KG1 (cell line): ENCODE data around the gene COMMD1.
A peak's percentile ranks its signal among the peaks of the same experiment; 100 is the strongest.
"Not testable (repeated sequence)": the region's sequence is repeated elsewhere in the genome, so short reads cannot be mapped to it uniquely, and the experiment has no call there.

ENCODE experiments used
- DNase-seq: peaks from one replicate; lab custom pipeline; 2025; lab: John Stamatoyannopoulos, UW

The COMMD1 gene

DNA sequence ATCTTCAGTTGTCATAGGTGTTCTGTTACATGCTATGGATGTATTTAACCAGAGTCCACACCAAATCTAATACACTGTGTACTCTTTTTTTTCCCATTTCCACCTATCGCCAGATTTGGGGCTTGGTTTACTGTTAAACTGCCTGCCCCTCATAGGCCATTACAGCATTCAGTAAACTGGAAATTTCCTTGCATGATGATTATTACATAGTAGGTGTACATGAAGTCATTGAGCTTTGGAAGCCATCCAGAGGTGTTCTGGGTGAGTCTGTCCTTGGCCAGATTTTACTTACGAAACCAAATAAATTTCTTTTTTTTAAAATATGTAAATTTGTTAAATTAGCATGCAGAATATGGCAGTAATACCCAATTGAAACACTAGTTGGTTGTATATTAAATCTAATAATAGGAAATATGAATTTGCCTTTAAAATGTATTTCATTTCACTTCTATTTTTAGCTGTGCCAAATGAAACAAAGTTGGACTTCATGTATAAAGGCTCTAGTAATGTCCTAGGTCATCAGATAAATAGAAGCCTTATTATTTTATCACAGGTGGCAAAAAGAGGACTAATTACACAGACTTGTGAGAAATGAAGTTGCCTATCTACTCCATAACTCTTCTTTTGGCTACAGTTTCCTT is 60.7 kb downstream of the COMMD1 start:
- no peak for DNase-seq

DNA sequence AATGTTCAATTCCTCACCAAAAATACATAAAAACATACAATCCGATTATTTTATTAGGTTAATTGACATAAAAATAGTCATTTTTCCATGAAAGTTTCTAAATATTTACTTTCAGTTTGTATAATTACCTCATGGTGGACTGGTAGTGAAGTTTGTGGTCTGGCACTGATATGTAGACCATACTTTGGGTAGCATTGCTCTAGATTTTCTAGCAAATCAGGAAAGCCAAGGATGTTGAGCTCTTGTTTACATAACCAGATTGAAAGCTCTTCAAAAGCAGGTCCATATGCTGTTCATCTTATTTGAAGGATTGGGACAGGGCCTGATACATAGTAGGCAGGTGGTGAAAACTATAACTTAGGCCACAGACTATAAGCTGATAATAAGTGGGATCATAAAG is 61.8 kb downstream of the COMMD1 start:
- DNase-seq, result no peak

DNA sequence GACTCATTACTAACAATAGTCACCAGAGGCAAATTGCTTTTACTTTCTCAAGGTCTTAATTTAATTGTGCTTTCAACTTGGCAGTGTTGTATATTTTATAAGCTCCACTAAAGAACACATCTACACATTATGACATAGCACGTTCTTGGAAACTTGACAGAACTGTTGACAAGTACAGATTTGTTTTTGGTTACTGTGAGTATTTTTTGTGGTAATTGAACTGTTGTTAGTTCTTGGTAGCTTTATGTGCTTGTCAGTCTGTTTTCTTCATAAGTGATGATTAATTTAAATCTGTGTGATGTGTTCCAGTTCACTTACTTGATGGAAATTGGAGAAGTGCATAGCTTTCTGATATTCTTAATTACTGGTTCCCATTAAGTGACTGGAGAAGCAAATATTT is 63.9 kb downstream of the COMMD1 start:
- DNase-seq, result no peak

DNA sequence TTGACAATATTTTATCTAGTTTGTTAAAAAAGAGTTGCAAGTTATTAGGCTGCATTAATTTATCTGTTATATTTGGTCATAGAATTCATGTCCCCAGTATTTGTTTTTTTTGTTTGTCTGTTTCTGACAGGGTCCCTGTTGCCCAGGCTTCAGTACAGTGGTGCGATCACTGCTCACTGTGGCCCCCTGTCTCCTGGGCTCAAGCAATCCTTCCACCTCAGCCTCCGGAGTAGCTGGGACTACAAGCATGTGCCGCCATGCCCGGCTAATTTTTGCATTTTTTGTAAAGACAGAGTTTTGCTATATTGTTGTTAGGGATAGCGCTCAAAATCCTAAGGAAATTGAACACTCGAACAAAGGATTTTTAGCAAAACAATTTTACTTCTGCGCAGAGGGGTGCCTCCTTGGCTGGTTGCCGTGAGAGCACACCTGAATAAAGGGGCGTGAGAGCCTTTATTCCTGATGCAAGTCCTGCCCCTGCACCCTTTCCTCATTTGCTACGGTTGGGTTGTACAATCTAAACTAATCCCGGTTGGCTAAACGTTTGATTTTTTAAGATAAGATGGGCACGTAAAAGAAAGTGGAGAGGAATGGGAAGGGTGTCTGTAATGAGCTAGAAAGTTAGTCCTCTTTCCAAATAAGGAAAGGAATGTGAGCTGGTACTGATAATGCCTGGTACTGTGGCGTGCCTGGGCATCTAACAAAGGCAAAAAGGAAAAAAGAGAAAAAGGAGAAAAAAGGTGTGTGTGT is 65.5 kb downstream of the COMMD1 start:
- no peak for DNase-seq

DNA sequence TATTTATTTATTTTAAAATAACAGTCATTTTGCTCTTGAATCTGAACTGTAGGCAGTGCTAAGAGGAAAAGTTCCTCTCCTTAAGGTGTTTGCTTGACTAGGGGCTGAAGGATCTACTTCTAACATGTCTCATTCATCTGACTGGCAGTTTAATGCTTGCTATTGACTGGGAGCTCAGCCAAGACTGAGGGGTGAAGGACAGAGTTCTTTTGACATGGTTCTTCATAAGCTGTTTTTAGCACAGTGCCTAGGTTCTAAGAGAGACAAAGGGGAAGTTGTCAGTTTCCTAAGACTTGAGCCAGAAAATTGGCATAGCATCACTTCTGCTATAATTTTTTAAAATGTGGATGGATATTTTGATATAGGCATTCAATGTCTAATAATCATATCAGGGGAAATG is 73.0 kb downstream of the COMMD1 start:
- DNase-seq, result peak; percentile 49

DNA sequence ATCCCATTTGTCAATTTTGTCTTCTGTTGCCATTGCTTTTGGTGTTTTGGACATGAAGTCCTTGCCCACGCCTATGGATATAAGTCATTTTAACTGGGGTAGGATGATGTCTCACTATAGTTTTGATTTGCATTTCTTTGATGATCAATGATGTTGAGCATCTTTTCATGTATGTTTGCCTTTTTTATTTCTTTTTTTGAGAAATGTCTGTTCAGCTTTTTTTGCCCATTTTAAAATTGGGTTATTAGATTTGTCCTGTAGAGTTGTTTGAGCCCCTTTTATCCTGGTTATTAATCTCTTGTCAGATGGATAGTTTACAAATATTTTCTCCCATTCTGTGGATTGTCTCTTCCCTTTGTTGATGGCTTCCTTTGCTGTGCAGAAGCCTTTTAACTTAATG is 75.3 kb downstream of the COMMD1 start:
- DNase-seq, result no peak

DNA sequence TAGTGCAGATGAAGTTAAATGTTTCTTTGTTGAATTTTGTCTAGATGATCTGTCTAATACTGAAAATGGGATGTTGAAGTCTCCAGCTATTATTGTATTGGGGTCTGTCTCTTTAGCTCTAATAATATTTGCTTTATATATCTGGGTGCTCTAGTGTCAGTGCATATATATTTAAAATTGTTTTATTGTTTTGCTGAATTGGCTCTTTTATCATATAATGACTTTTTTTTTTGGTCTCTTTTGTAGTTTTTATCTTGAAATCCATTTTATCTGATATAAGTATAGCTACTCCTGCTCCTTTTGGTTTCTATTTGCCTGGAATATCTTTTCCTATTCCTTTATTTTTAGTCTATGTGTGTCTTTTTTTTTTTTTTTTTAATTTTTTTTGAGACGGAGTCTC is 79.2 kb downstream of the COMMD1 start:
- DNase-seq, result no peak

DNA sequence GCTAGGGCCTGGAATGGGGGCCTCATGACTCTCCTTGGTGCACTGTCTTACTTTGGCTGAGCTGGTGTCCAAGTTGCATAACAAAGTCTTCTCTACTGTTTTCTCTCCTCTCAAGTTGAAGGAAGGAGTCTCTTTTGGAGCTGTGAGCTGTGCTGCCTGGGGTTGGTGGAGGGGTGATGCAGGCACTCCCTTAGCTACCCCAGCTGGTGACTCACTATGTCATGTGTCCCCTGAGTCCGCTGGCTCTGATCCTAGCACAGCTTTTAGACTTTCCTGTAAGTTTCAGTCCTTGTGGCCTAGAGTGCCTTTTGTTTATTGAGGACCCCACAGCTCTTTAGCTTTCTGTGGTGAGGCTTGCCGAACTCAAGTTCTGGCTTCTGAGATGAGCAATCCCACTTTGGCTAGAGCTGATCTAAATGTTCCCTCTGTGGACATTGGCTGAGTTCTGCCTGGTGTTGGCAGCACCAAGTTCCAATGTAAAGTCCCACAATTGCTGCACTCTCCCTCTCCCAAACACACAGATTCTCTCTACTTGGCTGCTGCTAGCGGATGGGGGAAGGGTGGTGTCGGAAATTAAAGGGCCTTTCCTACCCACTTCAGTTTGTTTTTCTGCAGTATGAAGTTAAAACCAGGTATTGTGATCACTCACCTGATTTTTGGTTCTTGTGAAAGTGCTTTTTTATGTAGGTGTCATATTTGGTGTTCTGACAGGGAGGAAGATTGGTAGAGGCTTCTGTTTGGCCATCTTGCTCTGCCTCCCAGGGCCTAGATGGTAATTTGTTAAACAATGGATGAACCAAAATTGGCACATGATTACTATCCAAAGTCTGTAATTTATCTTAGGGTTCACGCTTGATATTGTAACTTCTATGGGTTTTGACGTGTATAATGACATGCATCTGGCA is 83.2 kb downstream of the COMMD1 start:
- no peak for DNase-seq

DNA sequence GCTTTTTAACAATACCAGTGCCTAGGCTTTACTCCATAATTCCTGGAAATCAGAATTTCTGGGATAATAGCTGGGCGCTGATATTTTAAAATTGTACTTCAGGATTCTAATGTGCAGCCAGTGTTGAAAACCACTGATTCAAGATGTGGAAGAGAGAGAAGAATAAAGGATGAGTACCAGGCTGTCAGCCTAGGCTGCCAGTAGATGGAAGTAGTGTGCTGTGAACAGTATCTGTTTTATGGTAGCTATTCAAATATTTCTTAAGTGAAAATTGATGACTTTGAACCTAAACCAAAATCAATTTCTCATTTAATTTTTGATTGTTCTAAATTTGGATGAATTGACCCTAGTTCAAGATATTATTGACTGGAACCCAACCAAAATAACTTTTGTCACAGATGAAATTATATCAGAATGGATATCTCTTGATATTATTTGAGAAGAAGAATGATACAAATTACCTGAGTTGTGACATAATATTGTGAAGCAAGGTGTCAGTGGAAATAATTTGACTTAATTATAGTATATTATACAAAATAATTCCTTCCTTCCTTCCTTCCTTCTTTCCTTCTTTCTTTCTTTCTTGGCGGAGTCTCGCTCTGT is 88.0 kb downstream of the COMMD1 start:
- peak; percentile 21 for DNase-seq

DNA sequence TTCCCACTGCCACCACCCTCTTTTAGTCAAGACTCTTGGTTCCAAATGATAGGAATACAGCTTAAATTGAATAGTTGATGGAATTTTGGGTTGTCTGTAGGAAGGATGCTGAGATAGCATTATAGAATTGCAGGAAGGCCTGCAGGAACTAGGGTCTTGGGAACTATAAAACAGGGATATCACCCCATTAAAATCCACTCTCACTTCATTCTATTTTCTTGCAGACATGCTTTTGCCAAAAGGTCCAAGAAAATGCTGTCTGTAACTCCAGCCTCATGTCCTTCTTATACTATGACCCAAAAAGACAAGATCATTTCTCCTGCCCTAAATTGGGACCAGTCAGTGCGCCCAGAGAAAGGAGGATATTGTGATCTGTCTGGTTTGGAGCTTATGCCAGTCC is 89.1 kb downstream of the COMMD1 start:
- no peak for DNase-seq

DNA sequence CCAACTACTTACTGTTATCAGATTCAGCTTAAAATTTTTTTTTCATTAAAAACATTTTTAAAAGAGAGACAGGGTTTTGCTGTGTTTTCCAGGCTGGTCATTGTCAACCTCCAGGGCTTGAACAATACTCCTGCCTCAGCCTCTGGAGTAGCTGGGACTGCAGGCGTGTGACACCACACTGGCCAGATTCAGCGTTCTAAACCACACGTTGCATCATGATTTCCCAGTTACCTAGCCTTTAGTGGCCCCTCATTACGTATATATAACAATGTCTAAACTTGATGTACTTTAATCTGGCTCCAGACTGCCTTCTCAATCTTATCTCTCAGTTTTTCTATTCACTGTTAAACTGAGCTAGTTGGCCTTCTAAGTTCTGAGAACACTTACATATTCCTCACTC is 89.6 kb downstream of the COMMD1 start:
- no peak for DNase-seq

DNA sequence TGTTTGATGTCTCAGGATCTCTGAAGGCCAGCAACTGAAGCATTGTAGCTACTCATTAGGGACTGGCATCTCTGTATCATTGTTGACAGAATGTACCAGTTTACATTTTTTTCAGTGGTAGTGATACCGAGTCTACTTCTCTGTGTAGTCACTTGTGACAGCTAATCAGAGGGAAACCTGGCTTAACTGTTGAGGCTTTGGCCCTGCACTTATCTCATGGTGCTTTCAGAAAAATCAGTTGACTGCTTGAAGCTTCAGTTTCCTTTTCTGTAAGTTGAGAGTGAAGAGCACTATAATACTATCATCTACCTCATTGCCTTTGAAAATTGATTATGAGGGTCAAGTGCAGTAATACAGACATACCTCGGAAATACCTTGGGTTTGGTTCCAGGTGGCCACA is 90.0 kb downstream of the COMMD1 start:
- no peak for DNase-seq

DNA sequence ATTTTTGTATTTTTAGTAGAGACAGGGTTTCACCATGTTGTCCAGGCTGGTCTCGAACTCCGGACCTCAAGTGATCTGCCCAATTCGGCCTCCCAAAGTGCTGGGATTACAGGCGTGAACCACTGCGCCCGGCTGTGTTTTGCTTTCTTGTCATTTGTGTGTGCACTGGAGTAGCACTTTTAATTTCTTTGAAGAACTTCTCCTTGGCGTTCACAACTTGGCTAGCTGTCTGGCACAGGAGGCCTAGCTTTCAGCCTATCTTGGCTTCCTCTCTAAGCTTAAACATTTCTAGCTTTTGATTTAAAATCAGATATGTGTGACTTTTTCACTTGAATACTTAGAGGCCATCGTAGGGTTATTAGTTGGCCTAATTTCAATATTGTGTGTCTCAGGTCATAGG is 93.0 kb downstream of the COMMD1 start:
- DNase-seq, result no peak

DNA sequence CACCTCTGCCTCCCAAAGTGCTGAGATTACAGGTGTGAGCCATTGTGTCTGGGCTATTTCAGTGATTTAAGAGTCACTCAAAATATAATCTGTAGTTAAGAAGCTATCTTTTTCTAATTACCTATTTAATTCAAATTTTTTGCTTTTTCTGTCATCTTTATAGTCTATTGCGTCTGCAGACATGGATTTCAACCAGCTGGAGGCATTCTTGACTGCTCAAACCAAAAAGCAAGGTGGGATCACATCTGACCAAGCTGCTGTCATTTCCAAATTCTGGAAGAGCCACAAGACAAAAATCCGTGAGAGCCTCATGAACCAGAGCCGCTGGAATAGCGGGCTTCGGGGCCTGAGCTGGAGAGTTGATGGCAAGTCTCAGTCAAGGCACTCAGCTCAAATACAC is 95.1 kb downstream of the COMMD1 start:
- no peak for DNase-seq

DNA sequence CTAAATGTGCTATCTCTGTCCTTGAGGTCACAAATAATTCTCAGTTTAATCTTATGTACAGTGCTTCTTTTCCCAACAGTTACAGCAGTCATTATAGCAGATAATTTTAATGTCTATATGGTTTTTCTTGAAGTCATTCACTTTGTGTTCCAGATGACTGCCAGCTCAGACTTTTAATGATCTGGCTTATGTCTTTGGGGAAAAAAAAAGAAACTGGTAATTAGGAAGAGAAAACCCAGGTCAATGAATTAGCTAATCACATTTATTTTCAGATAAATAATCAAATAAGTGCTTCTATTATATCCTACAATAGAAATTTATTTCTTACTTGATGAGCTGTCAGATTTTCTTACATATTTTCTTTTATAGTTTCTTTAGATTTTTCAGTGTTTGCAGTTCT is 96.0 kb downstream of the COMMD1 start:
- no peak for DNase-seq

DNA sequence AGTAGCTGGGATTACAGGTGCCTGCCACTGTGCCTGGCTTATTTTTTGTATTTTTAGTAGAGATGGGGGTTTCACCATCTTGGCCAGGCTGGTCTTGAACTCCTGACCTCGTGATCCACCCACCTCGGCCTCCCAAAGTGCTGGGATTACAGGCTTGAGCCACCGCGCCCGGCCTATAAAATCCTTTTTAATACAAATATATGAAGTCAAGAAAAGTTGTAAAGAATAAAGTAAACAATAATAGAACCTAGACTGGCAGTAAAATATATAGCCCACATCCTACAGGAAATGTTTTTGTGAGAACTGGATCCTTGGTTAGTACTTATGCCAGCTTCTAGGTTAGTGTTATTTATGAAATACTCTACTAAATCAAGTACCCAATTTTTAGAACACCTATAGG is 99.0 kb downstream of the COMMD1 start:
- DNase-seq, result not testable (repeated sequence)

DNA sequence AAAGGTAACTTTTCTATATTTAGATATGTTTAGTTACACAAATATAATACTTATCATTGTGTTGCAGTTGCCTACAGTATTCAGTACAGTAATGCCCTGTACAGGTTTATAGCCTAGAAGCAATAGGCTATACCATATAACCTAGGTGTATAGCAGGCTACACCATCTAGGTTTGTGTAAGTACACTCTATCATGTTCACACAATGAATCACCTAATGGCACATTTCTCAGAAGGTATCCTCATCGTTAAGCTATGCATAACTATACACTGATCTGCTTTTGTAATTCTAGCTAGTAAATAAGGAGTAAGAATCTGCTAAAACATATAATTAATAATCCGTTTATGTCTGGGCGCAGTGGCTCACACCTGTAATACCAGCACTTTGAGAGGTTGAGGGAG is 102.1 kb downstream of the COMMD1 start:
- no peak for DNase-seq

DNA sequence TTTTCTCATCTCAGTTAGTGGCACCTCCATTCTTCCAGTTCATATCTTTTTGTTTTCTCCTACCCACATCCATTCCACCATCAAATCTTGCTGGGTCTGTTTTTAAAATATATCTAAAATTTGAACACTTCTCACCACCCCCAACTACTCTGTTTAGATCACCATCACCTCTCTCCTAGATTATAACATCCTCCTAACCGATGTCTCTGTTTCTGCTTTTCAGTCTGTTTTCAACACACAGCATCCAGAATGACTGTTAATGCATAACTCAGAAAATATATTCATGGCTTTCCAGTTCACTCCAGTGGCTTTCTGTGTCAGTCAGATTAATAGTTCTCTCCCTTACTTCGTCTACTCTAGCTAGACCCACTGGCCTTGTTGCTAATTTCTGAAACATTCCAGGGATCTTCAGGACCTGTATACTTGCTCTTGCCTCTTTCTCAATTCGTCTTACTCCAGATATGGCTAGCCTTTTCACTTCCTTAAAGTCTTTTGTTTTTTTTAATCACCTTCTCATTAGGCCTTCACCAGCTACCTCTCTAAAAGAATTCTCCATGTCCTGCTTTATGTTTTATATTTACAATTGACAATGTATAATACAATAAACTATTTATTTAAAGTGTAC is 105.3 kb downstream of the COMMD1 start:
- DNase-seq, result no peak

DNA sequence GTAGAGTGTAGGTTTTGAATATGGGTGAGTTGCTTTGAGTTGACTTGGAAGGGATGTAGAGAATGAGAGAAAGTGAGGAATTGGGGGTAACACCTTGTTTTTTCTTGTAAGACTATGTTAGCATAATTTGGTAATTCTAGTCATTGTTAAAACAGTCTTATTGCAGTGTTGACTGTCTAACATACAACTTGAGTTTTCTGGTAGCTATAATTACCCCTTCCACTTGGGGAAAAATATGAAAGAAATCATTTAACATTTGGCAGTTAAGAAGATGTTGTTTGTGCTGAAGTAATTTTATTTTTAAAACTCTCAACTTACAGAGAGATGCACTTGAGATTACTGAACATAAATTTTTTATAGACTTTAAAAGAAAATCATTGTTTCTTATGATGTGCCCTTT is 108.2 kb downstream of the COMMD1 start:
- DNase-seq, result no peak

DNA sequence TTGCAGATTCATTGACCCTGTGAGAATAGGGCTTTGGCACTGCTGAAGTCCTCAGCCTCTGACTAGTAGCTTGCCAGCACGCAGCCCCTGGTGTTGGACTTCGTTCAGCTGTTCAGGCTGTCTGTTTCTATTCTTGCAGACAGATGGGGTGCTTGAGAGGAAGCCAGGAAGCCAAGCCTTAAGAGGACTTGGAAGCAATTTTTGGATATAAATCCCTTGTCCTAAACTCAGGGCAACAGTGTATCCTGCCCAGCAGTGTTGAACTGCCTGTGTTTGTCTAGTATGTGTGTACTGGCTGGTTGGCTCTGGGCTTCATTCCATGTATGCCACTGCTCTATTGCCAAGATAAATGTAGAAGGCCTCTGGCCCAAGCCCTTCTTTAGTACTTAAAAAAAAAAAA is 108.6 kb downstream of the COMMD1 start:
- DNase-seq, result no peak

DNA sequence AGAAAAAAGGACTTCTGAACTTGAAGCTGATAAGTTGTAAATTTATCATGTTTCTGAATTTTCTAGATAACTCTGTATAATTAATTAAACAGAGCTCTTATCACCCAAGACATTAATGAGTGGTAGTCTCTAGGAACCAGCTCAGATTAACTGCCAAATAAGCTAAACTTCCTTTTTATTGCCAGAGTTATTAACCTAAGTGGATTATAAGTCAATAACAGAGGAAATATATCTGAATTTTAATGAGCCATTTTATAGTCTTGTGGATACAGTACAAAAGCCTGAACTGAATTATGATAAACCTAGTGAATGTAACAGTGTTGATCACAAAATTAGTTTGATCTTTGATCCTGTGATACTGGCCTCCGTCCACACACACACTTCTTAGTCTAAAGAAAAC is 111.5 kb downstream of the COMMD1 start:
- no peak for DNase-seq

DNA sequence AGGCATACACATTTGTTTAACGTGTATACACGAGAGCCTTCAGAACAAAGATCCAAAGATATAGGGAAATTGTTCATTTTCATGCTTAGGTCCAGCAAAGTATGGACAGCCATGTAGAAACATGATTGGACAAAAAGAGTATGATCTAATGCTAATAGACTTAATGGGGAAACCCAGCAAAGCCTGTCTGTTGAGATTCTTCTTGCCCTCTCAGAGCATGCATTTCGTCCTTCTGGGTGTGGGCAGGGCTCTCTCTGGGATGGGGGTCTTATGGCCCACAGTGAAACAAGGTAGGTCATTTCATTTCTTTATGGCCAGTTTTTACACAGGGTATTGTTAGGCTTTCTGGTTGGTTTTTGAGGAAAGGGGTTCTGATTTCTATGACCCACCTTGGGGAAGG is 124.4 kb downstream of the COMMD1 start:
- no peak for DNase-seq
